Activated gamma-delta T cell treated with Interleukin-2 at 50 U/mL for 16 hours (primary cell): Measurements from ENCODE around the gene SGTA.

Experiments used
- DNase-seq: peaks from one replicate; pipeline ENCODE4 v3.0.0-alpha.2; 2020

The SGTA gene

GRCh38 chr19:2744113-2744512 is 39.0 kb downstream of the SGTA start:
- DNase-seq: no peak

GRCh38 chr19:2743099-2743498 is 40.0 kb downstream of the SGTA start:
- no peak for DNase-seq

- no peak for DNase-seq
Observed at GRCh38 chr19:2740314-2740656, 42.8 kb downstream of the SGTA start.

- peak; percentile 99 for DNase-seq
Observed at GRCh38 chr19:2739602-2740313, 43.3 kb downstream of the SGTA start, which contains the start of gene SLC39A3. Gene SLC39A3 (minus strand): TSS chr19:2740017. CDS start chr19:2737257, 2,760 bp downstream.

GRCh38 chr19:2736550-2737190 is 46.4 kb downstream of the SGTA start:
- DNase-seq: no peak

GRCh38 chr19:2735374-2735773 is 47.7 kb downstream of the SGTA start:
- DNase-seq: no peak

- DNase-seq: no peak
Observed at GRCh38 chr19:2734589-2735288, 48.3 kb downstream of the SGTA start.

GRCh38 chr19:2733930-2734588 is 49.0 kb downstream of the SGTA start:
- no peak for DNase-seq

GRCh38 chr19:2732883-2733282 is 50.2 kb downstream of the SGTA start:
- no peak for DNase-seq

GRCh38 chr19:2732157-2732725 is 50.8 kb downstream of the SGTA start:
- DNase-seq: no peak

GRCh38 chr19:2731181-2731995 is 51.7 kb downstream of the SGTA start:
- no peak for DNase-seq

GRCh38 chr19:2729943-2730818 is 52.9 kb downstream of the SGTA start:
- no peak for DNase-seq

- no peak for DNase-seq
Observed at GRCh38 chr19:2728783-2729387, 54.2 kb downstream of the SGTA start.

GRCh38 chr19:2727640-2727944 is 55.5 kb downstream of the SGTA start:
- no peak for DNase-seq

GRCh38 chr19:2726904-2727639 is 56.0 kb downstream of the SGTA start:
- no peak for DNase-seq

- no peak for DNase-seq
Observed at GRCh38 chr19:2726160-2726855, 56.8 kb downstream of the SGTA start.

GRCh38 chr19:2724148-2724557 is 58.9 kb downstream of the SGTA start:
- no peak for DNase-seq

- no peak for DNase-seq
Observed at GRCh38 chr19:2723747-2724146, 59.3 kb downstream of the SGTA start.

- DNase-seq: no peak
Observed at GRCh38 chr19:2723345-2723715, 59.7 kb downstream of the SGTA start.
